ENCODE results near the gene ANO1.

The ANO1 gene

GRCh38 chr11:70186936-70187335 is 108.8 kb downstream of the ANO1 start:
- TF ChIP-seq ZBTB7A (IDR thresholded peaks at IDR 0.05; ENCODE audit: low read depth), result no peak
- no peak for TF ChIP-seq FOXM1 (IDR thresholded peaks at IDR 0.05; ENCODE audit: borderline replicate concordance, low read depth)
- no peak for TF ChIP-seq TCF12 (IDR thresholded peaks at IDR 0.05; ENCODE audit: low read depth)
- TF ChIP-seq, protein P1, sequence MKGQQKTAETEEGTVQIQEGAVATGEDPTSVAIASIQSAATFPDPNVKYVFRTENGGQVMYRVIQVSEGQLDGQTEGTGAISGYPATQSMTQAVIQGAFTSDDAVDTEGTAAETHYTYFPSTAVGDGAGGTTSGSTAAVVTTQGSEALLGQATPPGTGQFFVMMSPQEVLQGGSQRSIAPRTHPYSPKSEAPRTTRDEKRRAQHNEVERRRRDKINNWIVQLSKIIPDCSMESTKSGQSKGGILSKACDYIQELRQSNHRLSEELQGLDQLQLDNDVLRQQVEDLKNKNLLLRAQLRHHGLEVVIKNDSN (IDR thresholded peaks at IDR 0.05), result no peak
- TF ChIP-seq CEBPB (IDR thresholded peaks at IDR 0.05), result no peak
- TF ChIP-seq NFIC (IDR thresholded peaks at IDR 0.05), result no peak
- no peak for TF ChIP-seq MAX (IDR thresholded peaks at IDR 0.05)
- TF ChIP-seq TAF1 (IDR thresholded peaks at IDR 0.05; ENCODE audit: low read depth), result no peak
- no peak for TF ChIP-seq YY1 (IDR thresholded peaks at IDR 0.05; ENCODE audit: low read depth)
- no peak for TF ChIP-seq TEAD4 (IDR thresholded peaks at IDR 0.05)
- TF ChIP-seq, protein P2, sequence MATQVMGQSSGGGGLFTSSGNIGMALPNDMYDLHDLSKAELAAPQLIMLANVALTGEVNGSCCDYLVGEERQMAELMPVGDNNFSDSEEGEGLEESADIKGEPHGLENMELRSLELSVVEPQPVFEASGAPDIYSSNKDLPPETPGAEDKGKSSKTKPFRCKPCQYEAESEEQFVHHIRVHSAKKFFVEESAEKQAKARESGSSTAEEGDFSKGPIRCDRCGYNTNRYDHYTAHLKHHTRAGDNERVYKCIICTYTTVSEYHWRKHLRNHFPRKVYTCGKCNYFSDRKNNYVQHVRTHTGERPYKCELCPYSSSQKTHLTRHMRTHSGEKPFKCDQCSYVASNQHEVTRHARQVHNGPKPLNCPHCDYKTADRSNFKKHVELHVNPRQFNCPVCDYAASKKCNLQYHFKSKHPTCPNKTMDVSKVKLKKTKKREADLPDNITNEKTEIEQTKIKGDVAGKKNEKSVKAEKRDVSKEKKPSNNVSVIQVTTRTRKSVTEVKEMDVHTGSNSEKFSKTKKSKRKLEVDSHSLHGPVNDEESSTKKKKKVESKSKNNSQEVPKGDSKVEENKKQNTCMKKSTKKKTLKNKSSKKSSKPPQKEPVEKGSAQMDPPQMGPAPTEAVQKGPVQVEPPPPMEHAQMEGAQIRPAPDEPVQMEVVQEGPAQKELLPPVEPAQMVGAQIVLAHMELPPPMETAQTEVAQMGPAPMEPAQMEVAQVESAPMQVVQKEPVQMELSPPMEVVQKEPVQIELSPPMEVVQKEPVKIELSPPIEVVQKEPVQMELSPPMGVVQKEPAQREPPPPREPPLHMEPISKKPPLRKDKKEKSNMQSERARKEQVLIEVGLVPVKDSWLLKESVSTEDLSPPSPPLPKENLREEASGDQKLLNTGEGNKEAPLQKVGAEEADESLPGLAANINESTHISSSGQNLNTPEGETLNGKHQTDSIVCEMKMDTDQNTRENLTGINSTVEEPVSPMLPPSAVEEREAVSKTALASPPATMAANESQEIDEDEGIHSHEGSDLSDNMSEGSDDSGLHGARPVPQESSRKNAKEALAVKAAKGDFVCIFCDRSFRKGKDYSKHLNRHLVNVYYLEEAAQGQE (IDR thresholded peaks at IDR 0.05; ENCODE audit: low read depth), result no peak
- TF ChIP-seq CREB1 (IDR thresholded peaks at IDR 0.05; ENCODE audit: low read depth), result no peak
- TF ChIP-seq RAD21 (IDR thresholded peaks at IDR 0.05; ENCODE audit: low read depth), result no peak
- no peak for TF ChIP-seq EGR1 (IDR thresholded peaks at IDR 0.05)
- TF ChIP-seq EP300 (IDR thresholded peaks at IDR 0.05; ENCODE audit: borderline replicate concordance), result no peak

- TF ChIP-seq NFIC (IDR thresholded peaks at IDR 0.05), result no peak
- TF ChIP-seq TEAD4 (IDR thresholded peaks at IDR 0.05), result no peak
- no peak for TF ChIP-seq EP300 (IDR thresholded peaks at IDR 0.05; ENCODE audit: borderline replicate concordance)
- no peak for TF ChIP-seq YY1 (IDR thresholded peaks at IDR 0.05; ENCODE audit: low read depth)
- no peak for TF ChIP-seq CEBPB (IDR thresholded peaks at IDR 0.05)
- no peak for TF ChIP-seq TCF12 (IDR thresholded peaks at IDR 0.05; ENCODE audit: low read depth)
- TF ChIP-seq CREB1 (IDR thresholded peaks at IDR 0.05; ENCODE audit: low read depth), result no peak
- TF ChIP-seq TAF1 (IDR thresholded peaks at IDR 0.05; ENCODE audit: low read depth), result no peak
- TF ChIP-seq FOXM1 (IDR thresholded peaks at IDR 0.05; ENCODE audit: borderline replicate concordance, low read depth), result no peak
- TF ChIP-seq, protein P1 (IDR thresholded peaks at IDR 0.05), result no peak
- TF ChIP-seq RAD21 (IDR thresholded peaks at IDR 0.05; ENCODE audit: low read depth), result no peak
- TF ChIP-seq MAX (IDR thresholded peaks at IDR 0.05), result no peak
- no peak for TF ChIP-seq EGR1 (IDR thresholded peaks at IDR 0.05)
- TF ChIP-seq, protein P2 (IDR thresholded peaks at IDR 0.05; ENCODE audit: low read depth), result no peak
- no peak for TF ChIP-seq ZBTB7A (IDR thresholded peaks at IDR 0.05; ENCODE audit: low read depth)
These were observed 109.7 kb downstream of the ANO1 start for GRCh38 chr11:70187771-70188170.

- TF ChIP-seq NFIC (IDR thresholded peaks at IDR 0.05) (no peak), YY1 (IDR thresholded peaks at IDR 0.05; ENCODE audit: low read depth) (no peak), TAF1 (IDR thresholded peaks at IDR 0.05; ENCODE audit: low read depth) (no peak), MAX (IDR thresholded peaks at IDR 0.05) (no peak), CEBPB (IDR thresholded peaks at IDR 0.05) (no peak), FOXM1 (IDR thresholded peaks at IDR 0.05; ENCODE audit: borderline replicate concordance, low read depth) (no peak), TCF12 (IDR thresholded peaks at IDR 0.05; ENCODE audit: low read depth) (no peak), EP300 (IDR thresholded peaks at IDR 0.05; ENCODE audit: borderline replicate concordance) (no peak), ZBTB7A (IDR thresholded peaks at IDR 0.05; ENCODE audit: low read depth) (no peak)
- TF ChIP-seq, protein P2 (IDR thresholded peaks at IDR 0.05; ENCODE audit: low read depth), result no peak
- TF ChIP-seq, protein P1 (IDR thresholded peaks at IDR 0.05), result no peak
These were observed 111.5 kb downstream of the ANO1 start for GRCh38 chr11:70189622-70190021.

Data from Ishikawa (cell line).